Sigmoid colon (tissue), 4 donors: ENCODE results near the gene C1RL.

Source experiments
- EP300 ChIP-seq, 4 donors: sonication (generic); formaldehyde crosslinking; IDR thresholded peaks; one replicate each; pipeline ENCODE4 v1.6.1; 2017; ENCODE audit warnings: antibody characterized with exemption in 4 of 4
- TF ChIP-seq, protein P1 (sequence below), 4 experiments: fragments of 450-650 bp in 3 of 4; fragments of 200-600 bp in 1 of 4; IDR thresholded peaks; one replicate each; pipeline ENCODE4 v1.5.1; 2016 to 2019; ENCODE audit warnings: antibody characterized with exemption in 4 of 4, mild to moderate bottlenecking in 3 of 4, moderate library complexity in 2 of 4

DNA sequence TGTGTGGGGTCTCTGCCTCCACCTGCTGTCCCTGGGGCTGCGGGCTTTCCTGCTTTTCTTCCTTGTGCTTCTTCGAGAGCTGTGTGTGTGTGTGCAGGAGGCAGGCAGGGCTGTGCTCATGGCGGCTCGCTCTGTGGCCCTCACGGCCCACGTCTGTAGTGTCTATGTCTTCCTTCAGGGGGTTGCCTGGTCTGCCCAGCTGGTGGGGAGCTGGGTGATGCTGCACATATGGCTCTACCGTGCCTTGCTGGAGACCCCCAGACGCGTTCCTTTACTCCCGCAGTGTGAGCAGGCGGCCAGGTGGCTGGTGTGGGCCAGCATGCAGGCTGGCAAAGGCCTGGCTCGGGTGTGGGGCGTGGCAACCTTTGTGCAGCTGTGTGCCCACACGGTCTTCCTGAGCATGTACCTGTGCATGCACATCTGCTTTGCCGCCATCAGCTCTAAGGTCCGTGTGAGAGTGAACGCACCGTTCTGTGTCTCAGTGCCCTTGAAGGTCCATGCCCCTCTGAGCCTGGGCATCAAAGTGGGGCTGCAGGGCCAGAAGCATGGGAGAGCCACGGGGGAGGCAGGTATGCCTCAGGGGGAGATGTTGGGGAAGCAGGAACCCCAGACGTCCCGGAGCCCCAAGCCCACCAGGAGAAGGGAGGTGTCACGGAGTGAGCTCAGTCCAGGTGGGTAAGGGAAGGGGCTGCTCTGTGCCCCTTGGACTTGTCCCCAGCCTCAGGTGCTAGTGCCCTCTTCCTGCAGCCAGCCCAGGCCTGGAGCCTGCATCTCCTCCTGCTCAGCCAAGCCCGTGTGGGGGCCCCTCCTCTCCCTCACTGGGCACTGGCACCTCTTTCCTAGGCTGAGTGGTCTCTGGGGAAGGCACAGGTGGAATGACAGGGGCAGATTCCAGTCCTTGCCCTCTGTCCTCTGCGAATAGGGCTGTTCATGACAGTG is 47.5 kb upstream of the C1RL start:
- TF ChIP-seq, protein P1, sequence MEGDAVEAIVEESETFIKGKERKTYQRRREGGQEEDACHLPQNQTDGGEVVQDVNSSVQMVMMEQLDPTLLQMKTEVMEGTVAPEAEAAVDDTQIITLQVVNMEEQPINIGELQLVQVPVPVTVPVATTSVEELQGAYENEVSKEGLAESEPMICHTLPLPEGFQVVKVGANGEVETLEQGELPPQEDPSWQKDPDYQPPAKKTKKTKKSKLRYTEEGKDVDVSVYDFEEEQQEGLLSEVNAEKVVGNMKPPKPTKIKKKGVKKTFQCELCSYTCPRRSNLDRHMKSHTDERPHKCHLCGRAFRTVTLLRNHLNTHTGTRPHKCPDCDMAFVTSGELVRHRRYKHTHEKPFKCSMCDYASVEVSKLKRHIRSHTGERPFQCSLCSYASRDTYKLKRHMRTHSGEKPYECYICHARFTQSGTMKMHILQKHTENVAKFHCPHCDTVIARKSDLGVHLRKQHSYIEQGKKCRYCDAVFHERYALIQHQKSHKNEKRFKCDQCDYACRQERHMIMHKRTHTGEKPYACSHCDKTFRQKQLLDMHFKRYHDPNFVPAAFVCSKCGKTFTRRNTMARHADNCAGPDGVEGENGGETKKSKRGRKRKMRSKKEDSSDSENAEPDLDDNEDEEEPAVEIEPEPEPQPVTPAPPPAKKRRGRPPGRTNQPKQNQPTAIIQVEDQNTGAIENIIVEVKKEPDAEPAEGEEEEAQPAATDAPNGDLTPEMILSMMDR (IDR thresholded peaks at IDR 0.05): no peak
- no peak for TF ChIP-seq EP300 (IDR thresholded peaks at IDR 0.05)
